Measurements from ENCODE around the gene HOXB4.

DNA sequence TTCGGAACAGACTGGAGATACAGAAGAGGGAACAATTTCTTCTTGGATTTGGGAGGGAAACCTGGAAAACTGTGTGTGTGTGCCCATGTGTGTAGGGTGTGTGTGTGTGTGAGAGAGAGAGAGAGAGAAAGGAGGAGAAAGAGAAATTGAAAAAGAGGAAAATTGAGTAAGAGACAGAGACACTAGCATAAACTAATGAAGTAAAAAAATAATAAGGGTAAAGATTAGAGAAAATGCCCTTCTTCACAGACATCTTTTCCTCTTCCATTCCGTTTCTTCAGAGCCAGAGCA lies 19.4 kb downstream of the HOXB4 start:
- no peak for TF ChIP-seq CTCF (IDR thresholded peaks at IDR 0.05)
- no peak for TF ChIP-seq TCF7L2 (IDR thresholded peaks at IDR 0.05; ENCODE audit: low read depth, low read length)
- TF ChIP-seq POLR2AphosphoS5 (IDR thresholded peaks at IDR 0.05; ENCODE audit: low read depth, low read length), result no peak
- TF ChIP-seq, protein P1, sequence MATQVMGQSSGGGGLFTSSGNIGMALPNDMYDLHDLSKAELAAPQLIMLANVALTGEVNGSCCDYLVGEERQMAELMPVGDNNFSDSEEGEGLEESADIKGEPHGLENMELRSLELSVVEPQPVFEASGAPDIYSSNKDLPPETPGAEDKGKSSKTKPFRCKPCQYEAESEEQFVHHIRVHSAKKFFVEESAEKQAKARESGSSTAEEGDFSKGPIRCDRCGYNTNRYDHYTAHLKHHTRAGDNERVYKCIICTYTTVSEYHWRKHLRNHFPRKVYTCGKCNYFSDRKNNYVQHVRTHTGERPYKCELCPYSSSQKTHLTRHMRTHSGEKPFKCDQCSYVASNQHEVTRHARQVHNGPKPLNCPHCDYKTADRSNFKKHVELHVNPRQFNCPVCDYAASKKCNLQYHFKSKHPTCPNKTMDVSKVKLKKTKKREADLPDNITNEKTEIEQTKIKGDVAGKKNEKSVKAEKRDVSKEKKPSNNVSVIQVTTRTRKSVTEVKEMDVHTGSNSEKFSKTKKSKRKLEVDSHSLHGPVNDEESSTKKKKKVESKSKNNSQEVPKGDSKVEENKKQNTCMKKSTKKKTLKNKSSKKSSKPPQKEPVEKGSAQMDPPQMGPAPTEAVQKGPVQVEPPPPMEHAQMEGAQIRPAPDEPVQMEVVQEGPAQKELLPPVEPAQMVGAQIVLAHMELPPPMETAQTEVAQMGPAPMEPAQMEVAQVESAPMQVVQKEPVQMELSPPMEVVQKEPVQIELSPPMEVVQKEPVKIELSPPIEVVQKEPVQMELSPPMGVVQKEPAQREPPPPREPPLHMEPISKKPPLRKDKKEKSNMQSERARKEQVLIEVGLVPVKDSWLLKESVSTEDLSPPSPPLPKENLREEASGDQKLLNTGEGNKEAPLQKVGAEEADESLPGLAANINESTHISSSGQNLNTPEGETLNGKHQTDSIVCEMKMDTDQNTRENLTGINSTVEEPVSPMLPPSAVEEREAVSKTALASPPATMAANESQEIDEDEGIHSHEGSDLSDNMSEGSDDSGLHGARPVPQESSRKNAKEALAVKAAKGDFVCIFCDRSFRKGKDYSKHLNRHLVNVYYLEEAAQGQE (IDR thresholded peaks at IDR 0.05; ENCODE audit: insufficient read depth in 1 of 2, low read depth in 2 of 2, low read length in 1 of 2), result no peak

Data from Panc1 (cell line).